Lung (tissue), 12 donors: ENCODE measurements around the gene FOXK1. TPM values are rescaled to one million over a fixed set of nuclear protein-coding genes. Genes with fewer than 3 reads are reported as not detected.

Experiments used
- ATAC-seq: fragments of 200-7000 bp; cut with Tn5 transposase; one replicate; pipeline ENCODE4 v1.9.1; 2020; ENCODE audit warnings: moderate number of reproducible peaks; ENCODE audit not compliant: insufficient read depth, low FRiP score
- DNase-seq, 3 donors: peaks; one replicate each; pipeline ENCODE4 v3.0.0-alpha.2; 2013 to 2017
- H3K27ac ChIP-seq, 2 donors: one replicate each; pipeline ENCODE4 v1.5.1; 2013; ENCODE audit warnings: mild to moderate bottlenecking in 2 of 2, moderate library complexity in 2 of 2, control low read depth in 1 of 2, inconsistent platforms in 1 of 2, low read depth in 1 of 2, low read length in 1 of 2
- H3K27me3 ChIP-seq, 3 donors: one replicate each; pipeline ENCODE4 v1.5.1; 2013; ENCODE audit warnings: low read length in 2 of 3; ENCODE audit not compliant: control insufficient read depth in 3 of 3, insufficient read depth in 3 of 3
- H3K36me3 ChIP-seq, 4 donors: one replicate each; pipeline ENCODE4 v1.5.1; 2013; ENCODE audit warnings: low read length in 4 of 4, mild to moderate bottlenecking in 1 of 4, moderate library complexity in 1 of 4; ENCODE audit not compliant: control insufficient read depth in 4 of 4, insufficient read depth in 4 of 4
- H3K4me1 ChIP-seq, 5 donors: one replicate each; pipeline ENCODE4 v1.5.1; 2013; ENCODE audit warnings: low read length in 5 of 5, mild to moderate bottlenecking in 2 of 5, moderate library complexity in 1 of 5; ENCODE audit not compliant: control insufficient read depth in 5 of 5, insufficient read depth in 5 of 5
- H3K4me3 ChIP-seq: one replicate; pipeline ENCODE4 v1.5.1; 2013; ENCODE audit warnings: mild to moderate bottlenecking, control low read depth, moderate library complexity
- H3K9ac ChIP-seq, 2 donors: one replicate each; pipeline ENCODE4 v1.5.1; 2013; ENCODE audit warnings: low read length in 2 of 2, control low read depth in 1 of 2; ENCODE audit not compliant: insufficient read depth in 1 of 2
- H3K9me3 ChIP-seq, 4 donors: one replicate each; pipeline ENCODE4 v1.5.1; 2013; ENCODE audit warnings: low read length in 3 of 4, mild to moderate bottlenecking in 1 of 4, moderate library complexity in 1 of 4; ENCODE audit not compliant: control insufficient read depth in 4 of 4, insufficient read depth in 3 of 4
- WGBS, 2 donors: extraction: QIAGEN DNeasy Blood & Tissue Kit; methylation state at CpG; one replicate each; pipeline ENCODE4 v1.1.7; 2013; 5-methylcytosine and 5-hydroxymethylcytosine counted together
- polyA plus RNA-seq, 2 donors: library from polyadenylated mRNA; stranded (reverse); fragments of 200-250 nt; gene quantifications; one replicate each; pipeline ENCODE4 v1.2.1, GENCODE V29; 2013
- total RNA-seq, 2 donors: library from RNA; depleted of rRNA in 1 of 2; stranded (reverse); fragments of >200 nt in 1 of 2; gene quantifications; one replicate each; pipeline ENCODE4 v1.2.1, GENCODE V29; 2014 to 2021
- TF ChIP-seq, protein P1 (sequence below): IDR thresholded peaks from 2 replicates; pipeline ENCODE4 v1.5.1; 2012; ENCODE audit warnings: mild to moderate bottlenecking; ENCODE audit errors: control extremely low read depth, extremely low read depth
- donor health status: control.
- donor health status: control.
- donor health status: Bipolar disorder and iron deficiency.
- donor health status: healthy.
- donor health status: DM: yes; HTN: yes; CAD: no.

Gene FOXK1
- total and polyA plus RNA-seq, 4 donors, result 6.4 to 36.2 (median 14.3) TPM

GRCh38 chr7:4815121-4815520 is 133.0 kb downstream of the FOXK1 start:
- peaks cover 0 to 19% (median 0%) of the 10 kb centered on the region in 5 donors for H3K4me1 ChIP-seq
- TF ChIP-seq, protein P1, sequence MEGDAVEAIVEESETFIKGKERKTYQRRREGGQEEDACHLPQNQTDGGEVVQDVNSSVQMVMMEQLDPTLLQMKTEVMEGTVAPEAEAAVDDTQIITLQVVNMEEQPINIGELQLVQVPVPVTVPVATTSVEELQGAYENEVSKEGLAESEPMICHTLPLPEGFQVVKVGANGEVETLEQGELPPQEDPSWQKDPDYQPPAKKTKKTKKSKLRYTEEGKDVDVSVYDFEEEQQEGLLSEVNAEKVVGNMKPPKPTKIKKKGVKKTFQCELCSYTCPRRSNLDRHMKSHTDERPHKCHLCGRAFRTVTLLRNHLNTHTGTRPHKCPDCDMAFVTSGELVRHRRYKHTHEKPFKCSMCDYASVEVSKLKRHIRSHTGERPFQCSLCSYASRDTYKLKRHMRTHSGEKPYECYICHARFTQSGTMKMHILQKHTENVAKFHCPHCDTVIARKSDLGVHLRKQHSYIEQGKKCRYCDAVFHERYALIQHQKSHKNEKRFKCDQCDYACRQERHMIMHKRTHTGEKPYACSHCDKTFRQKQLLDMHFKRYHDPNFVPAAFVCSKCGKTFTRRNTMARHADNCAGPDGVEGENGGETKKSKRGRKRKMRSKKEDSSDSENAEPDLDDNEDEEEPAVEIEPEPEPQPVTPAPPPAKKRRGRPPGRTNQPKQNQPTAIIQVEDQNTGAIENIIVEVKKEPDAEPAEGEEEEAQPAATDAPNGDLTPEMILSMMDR, result no peak
- ATAC-seq (no peak), DNase-seq (no peak)
- no peak overlapping the region for H3K9ac ChIP-seq
- H3K36me3 ChIP-seq, result peaks cover 0 to 23% (median 12%) of the 10 kb centered on the region in 4 donors
- no peak overlapping the region for H3K27ac ChIP-seq
- H3K27me3 ChIP-seq, result no peaks in the 10 kb centered on the region
- peaks cover 0 to 8% (median 2%) of the 10 kb centered on the region in 4 donors for H3K9me3 ChIP-seq
- H3K4me3 ChIP-seq, result no peak overlapping the region
- 95 to 97% methylated on average over 14 of the region's 14 CpGs for WGBS, 2 donors

GRCh38 chr7:4815609-4816418 is 133.7 kb downstream of the FOXK1 start:
- no peak for DNase-seq
- Histone ChIP-seq H3K4me1 (peaks cover 0 to 26% (median 0%) of the 10 kb centered on the region in 5 donors), H3K9me3 (peaks cover 0 to 8% (median 2%) of the 10 kb centered on the region in 4 donors), H3K27ac (no peak overlapping the region), H3K27me3 (no peaks in the 10 kb centered on the region), H3K9ac (no peak overlapping the region), H3K4me3 (no peak overlapping the region), H3K36me3 (peaks cover 0 to 18% (median 12%) of the 10 kb centered on the region in 4 donors)
- TF ChIP-seq, protein P1, result no peak
- 93 to 95% methylated on average over 33 to 38 of the region's 38 CpGs for WGBS, 2 donors
- ATAC-seq, result no peak

GRCh38 chr7:4816419-4817080 is 134.5 kb downstream of the FOXK1 start:
- peaks cover 0 to 32% (median 0%) of the 10 kb centered on the region in 5 donors for H3K4me1 ChIP-seq
- no peak for DNase-seq
- no peak overlapping the region for H3K9ac ChIP-seq
- H3K9me3 ChIP-seq, result peaks cover 0 to 8% (median 2%) of the 10 kb centered on the region in 4 donors
- TF ChIP-seq, protein P1, result no peak
- H3K27me3 ChIP-seq, result no peaks in the 10 kb centered on the region
- WGBS, 2 donors, result 94 to 96% methylated on average over 24 to 26 of the region's 26 CpGs
- no peak overlapping the region for H3K4me3 ChIP-seq
- no peak for ATAC-seq
- peaks cover 0 to 18% (median 12%) of the 10 kb centered on the region in 4 donors for H3K36me3 ChIP-seq
- H3K27ac ChIP-seq, result no peak overlapping the region
